ENCODE results near the gene NAA50. TPM values are rescaled to one million over a fixed set of nuclear protein-coding genes. Genes with fewer than 3 reads are reported as not detected.

NAA50 gene
- total and polyA plus RNA-seq, 4 donors: 30.6 to 75.7 (median 52.8) TPM

Other genes with a start within 250 kb of the NAA50 start
- gene SPICE1, start 231.1 kb downstream of the NAA50 start, total RNA-seq: 10 to 100 TPM in 1 of 2 donors, 1 to 10 TPM in 1; 9.3 to 16.7 TPM
- 1 to 10 TPM; 2.3 to 2.6 TPM for gene SPICE1, start 231.1 kb downstream of the NAA50 start, polyA plus RNA-seq
- 1 to 10 TPM; 1.8 to 3.0 TPM for gene SIDT1, start 213.7 kb downstream of the NAA50 start, total RNA-seq
- 1 to 10 TPM in 1 of 2 donors, under 1 TPM in 1; 0.08 to 3.8 TPM for gene SIDT1, start 213.7 kb downstream of the NAA50 start, polyA plus RNA-seq
- gene USF3, start 49.6 kb downstream of the NAA50 start, total RNA-seq: 10 to 100 TPM; 18.0 to 18.3 TPM
- 1 to 10 TPM; 3.3 to 6.2 TPM for gene USF3, start 49.6 kb downstream of the NAA50 start, polyA plus RNA-seq
- gene ATP6V1A, start 786 bp upstream of the NAA50 start, total RNA-seq: 10 to 100 TPM; 38.4 to 42.7 TPM
- 10 to 100 TPM in 1 of 2 donors, 1 to 10 TPM in 1; 8.5 to 11.9 TPM for gene ATP6V1A, start 786 bp upstream of the NAA50 start, polyA plus RNA-seq
- 1 to 10 TPM; 2.4 to 2.7 TPM for gene GRAMD1C, start 92.5 kb upstream of the NAA50 start, total RNA-seq
- gene GRAMD1C, start 92.5 kb upstream of the NAA50 start, polyA plus RNA-seq: 1 to 10 TPM in 1 of 2 donors, under 1 TPM in 1; 0.97 to 4.0 TPM
- gene ZDHHC23, start 201.8 kb upstream of the NAA50 start, total RNA-seq: 10 to 100 TPM in 1 of 2 donors, 1 to 10 TPM in 1; 4.1 to 12.7 TPM
- gene ZDHHC23, start 201.8 kb upstream of the NAA50 start, polyA plus RNA-seq: 1 to 10 TPM in 1 of 2 donors, under 1 TPM in 1; 0.75 to 1.5 TPM

All from aorta (tissue), 4 donors.